Measurements from ENCODE around the gene RGCC.
"Not testable (repeated sequence)": the region's sequence is repeated elsewhere in the genome, so short reads cannot be mapped to it uniquely, and the experiment has no call there.

DNA sequence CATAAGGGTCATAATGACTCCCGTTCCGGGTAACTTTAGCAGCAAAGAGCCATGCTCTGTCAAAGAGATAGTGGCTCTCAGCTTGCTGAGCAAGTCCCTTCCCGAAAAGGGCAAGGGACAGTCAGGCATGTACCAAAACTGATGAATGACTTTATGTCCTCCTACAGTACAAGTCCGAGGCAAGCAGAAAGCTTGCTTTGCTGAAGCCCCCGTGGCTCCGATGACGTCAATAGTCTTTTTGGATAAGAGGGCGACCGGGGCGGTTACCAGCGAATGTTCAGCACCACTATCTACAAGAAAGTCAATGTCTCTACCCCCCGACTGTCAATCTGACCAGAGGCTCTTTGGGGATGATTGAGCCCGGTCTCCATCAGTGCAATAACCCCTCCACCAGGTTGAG is 34.1 kb upstream of the RGCC start:
- TF ChIP-seq CTCF (IDR thresholded peaks at IDR 0.05); KDM5A (IDR thresholded peaks at IDR 0.05); POLR2A (IDR thresholded peaks at IDR 0.05; ENCODE audit: low read length): not testable (repeated sequence)
